ENCODE results near the gene BTBD7.

Gene BTBD7

DNA sequence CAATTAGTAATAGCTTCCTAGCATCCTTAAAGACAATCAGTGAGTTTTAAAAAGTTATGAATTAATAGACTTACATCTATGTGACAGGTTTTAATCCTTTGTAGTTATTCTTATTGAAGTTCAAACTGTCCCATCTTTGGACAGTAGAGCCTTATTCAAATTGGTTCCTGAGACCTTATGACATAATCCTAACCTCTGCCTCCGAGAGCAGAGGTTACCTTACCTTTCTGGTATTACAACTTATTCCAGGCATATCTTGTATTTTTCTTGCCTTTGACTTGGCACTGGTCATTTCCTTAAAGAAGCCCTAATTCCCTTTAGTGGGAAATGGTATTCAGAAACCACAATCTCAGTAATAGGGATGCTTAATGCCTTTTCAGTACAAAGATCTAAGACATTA, 21.8 kb downstream of the BTBD7 start:
- Histone ChIP-seq H3K36me3 (ENCODE audit: control insufficient read depth, insufficient read depth, low read length) (no peaks in the 10 kb centered on the region), H3K4me1 (ENCODE audit: control insufficient read depth, insufficient read depth, low read length) (no peaks in the 10 kb centered on the region), H3K9ac (ENCODE audit: low read depth, low read length) (no peak overlapping the region), H3K4me3 (ENCODE audit: low read depth, low read length) (no peak overlapping the region), H3K27me3 (ENCODE audit: control insufficient read depth, insufficient read depth, low read length) (no peaks in the 10 kb centered on the region), H3K9me3 (ENCODE audit: control insufficient read depth, insufficient read depth, low read length) (no peaks in the 10 kb centered on the region)

DNA sequence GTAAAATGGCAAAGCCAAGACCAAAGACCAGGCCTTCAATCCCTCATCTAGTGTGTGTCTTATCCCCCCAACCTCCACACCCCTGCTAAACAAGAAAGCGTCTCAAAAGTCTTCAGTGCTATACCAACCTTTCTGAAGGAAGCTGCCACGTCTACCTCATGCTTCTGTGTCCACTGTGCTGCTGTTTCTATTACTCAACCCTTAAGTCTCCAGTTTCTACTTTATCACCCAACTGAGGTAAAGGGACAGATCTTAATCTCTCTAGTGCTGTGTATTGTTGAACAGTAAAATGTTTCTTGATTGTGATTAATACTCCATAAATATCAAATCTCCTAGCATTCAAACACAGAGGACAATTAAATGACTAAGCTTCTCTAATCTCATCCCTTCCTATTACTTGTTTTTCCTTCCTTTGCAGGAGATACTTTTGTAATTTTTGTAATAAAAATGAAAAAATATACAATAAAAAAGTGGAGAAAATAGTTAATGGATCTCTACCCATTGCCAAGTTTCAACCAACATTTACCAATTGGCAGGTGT, 23.3 kb downstream of the BTBD7 start:
- Histone ChIP-seq H3K4me3 (ENCODE audit: low read depth, low read length) (no peak overlapping the region), H3K4me1 (ENCODE audit: control insufficient read depth, insufficient read depth, low read length) (no peaks in the 10 kb centered on the region), H3K9me3 (ENCODE audit: control insufficient read depth, insufficient read depth, low read length) (no peaks in the 10 kb centered on the region), H3K27me3 (ENCODE audit: control insufficient read depth, insufficient read depth, low read length) (no peaks in the 10 kb centered on the region), H3K36me3 (ENCODE audit: control insufficient read depth, insufficient read depth, low read length) (no peaks in the 10 kb centered on the region), H3K9ac (ENCODE audit: low read depth, low read length) (no peak overlapping the region)

DNA sequence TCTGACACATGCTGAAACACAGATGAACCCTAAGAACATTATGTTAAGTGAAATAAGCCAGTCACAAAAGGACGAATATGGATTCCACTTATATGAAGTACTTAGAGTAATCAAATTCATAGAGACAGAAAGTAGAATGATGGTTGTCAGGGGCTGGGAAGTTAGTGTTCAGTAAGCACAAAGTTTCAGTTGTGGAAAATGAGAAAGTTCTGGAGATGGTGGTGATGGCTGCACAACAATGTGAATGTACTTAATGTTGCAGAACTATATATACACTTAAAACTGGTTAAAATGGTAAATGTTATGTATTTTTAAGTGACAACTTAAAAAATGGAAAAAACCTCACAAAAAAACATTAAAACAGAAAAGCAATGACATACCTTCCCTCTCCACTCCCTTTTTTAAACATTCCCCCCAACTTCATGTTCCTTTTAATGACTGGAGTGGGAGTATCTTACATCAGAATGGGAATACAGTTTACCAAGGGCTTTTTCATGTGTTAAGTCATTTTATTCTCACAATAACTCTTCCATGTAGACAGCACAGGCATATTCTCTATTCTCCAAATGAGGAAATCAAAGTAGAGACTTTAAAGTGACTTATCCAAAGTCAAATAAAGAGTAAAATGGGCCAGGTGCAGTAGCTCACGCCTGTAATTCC, 24.0 kb downstream of the BTBD7 start:
- no peaks in the 10 kb centered on the region for H3K27me3 ChIP-seq (ENCODE audit: control insufficient read depth, insufficient read depth, low read length)

DNA sequence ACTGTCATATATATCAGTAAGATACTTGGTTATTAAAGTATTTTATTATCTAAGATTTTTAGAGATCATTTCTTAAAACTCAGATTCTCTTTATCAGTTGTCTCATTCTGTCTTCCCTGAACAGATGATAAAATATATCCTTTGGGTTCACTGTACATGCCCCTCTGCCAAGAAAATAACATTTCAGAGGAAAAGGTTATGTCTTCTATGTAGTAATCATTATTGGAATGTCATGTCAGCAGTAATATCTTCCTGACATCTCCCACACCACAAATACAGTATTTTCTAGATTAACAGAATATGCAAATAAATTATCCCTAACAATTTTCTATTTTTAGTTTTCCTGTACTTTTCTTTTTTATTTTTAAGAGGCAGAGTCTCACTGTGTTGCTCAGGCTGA, 26.0 kb downstream of the BTBD7 start:
- no peaks in the 10 kb centered on the region for H3K9me3 ChIP-seq (ENCODE audit: control insufficient read depth, insufficient read depth, low read length)
- H3K4me3 ChIP-seq (ENCODE audit: low read depth, low read length): no peak overlapping the region
- no peaks in the 10 kb centered on the region for H3K27me3 ChIP-seq (ENCODE audit: control insufficient read depth, insufficient read depth, low read length)
- H3K36me3 ChIP-seq (ENCODE audit: control insufficient read depth, insufficient read depth, low read length): no peaks in the 10 kb centered on the region
- H3K4me1 ChIP-seq (ENCODE audit: control insufficient read depth, insufficient read depth, low read length): peaks cover 3% of the 10 kb centered on the region
- H3K9ac ChIP-seq (ENCODE audit: low read depth, low read length): no peak overlapping the region

More for the DNA sequence above, 24.0 kb downstream of the BTBD7 start:
- H3K4me3 ChIP-seq (ENCODE audit: low read depth, low read length): no peak overlapping the region
- H3K9ac ChIP-seq (ENCODE audit: low read depth, low read length): no peak overlapping the region
- no peaks in the 10 kb centered on the region for H3K36me3 ChIP-seq (ENCODE audit: control insufficient read depth, insufficient read depth, low read length)
- H3K4me1 ChIP-seq (ENCODE audit: control insufficient read depth, insufficient read depth, low read length): no peaks in the 10 kb centered on the region
- no peaks in the 10 kb centered on the region for H3K9me3 ChIP-seq (ENCODE audit: control insufficient read depth, insufficient read depth, low read length)

DNA sequence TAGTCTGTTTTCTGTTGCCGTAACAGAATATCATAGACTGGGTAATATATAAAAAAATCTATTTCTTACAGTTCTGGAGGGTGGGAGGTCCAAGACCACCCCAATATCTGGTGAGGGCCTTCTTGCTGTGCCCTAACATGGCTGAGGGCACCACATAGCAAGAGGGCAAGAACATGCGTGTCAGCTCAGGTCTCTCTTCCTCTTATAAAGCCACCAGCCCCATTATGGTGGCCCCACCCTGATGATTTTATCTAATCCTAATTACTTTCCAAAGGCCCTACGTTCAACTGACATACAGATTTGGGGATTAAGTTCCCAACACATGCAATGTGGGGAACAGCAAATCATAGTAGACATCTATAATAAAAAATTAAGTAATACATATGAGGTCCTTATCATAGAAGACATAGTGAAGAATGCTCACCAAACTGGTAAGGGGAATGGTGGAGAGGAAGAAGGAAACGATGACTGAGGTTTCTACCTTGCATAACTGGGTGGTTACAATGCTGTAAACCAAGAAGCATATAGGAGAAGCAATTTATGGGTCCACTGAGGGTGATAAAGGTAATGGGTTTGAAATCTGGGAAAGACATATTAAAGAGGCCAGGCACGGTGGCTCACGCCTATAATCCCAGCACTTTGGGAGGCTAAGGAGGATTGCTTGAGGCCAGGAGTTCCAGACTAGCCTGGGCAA, 27.0 kb downstream of the BTBD7 start:
- peaks cover 4% of the 10 kb centered on the region for H3K4me1 ChIP-seq (ENCODE audit: control insufficient read depth, insufficient read depth, low read length)
- H3K27me3 ChIP-seq (ENCODE audit: control insufficient read depth, insufficient read depth, low read length): no peaks in the 10 kb centered on the region
- H3K9ac ChIP-seq (ENCODE audit: low read depth, low read length): no peak overlapping the region

DNA sequence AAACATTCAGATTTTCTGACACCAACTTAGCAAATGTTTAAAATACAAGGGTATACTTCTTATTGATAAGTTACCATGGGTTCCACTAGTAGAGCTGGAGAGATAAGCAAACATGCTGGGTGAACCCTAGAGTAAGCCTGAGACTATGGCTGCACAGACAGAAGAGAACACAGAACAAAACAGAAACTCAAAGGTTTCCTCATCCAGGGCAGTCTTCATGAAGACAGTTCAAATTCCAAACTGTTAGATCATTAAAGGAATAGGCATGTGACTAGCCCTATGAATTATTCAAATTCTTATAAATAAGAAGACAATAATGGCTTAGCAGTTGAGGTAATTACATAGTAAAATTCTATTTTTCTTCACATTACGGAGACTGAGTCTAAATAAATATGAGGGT, 28.1 kb downstream of the BTBD7 start:
- H3K9me3 ChIP-seq (ENCODE audit: control insufficient read depth, insufficient read depth, low read length): no peaks in the 10 kb centered on the region
- peaks cover 8% of the 10 kb centered on the region for H3K4me1 ChIP-seq (ENCODE audit: control insufficient read depth, insufficient read depth, low read length)
- H3K4me3 ChIP-seq (ENCODE audit: low read depth, low read length): no peak overlapping the region
- H3K9ac ChIP-seq (ENCODE audit: low read depth, low read length): no peak overlapping the region
- no peaks in the 10 kb centered on the region for H3K36me3 ChIP-seq (ENCODE audit: control insufficient read depth, insufficient read depth, low read length)
- H3K27me3 ChIP-seq (ENCODE audit: control insufficient read depth, insufficient read depth, low read length): no peaks in the 10 kb centered on the region

More for the DNA sequence above, 27.0 kb downstream of the BTBD7 start:
- H3K4me3 ChIP-seq (ENCODE audit: low read depth, low read length): no peak overlapping the region
- H3K36me3 ChIP-seq (ENCODE audit: control insufficient read depth, insufficient read depth, low read length): no peaks in the 10 kb centered on the region
- no peaks in the 10 kb centered on the region for H3K9me3 ChIP-seq (ENCODE audit: control insufficient read depth, insufficient read depth, low read length)

DNA sequence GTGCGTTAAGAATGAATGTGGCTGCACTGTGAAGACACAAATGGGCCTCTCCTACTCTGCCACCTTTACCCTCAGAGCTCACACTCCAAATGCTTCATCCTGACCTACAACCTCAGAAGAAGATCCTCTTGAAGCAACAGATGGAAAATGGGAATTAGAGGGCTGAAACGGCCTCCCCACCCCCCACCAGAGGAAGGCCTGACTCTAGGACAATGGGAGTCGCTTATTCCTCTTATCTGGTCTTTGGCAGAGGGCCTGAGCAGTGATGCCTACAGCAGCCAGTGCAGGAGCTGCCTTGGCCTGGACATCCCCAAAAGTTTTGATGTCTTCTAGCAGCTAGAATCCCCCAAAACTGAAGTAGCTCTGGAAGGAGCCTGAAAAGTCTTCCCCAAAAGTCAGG, 29.2 kb downstream of the BTBD7 start:
- no peaks in the 10 kb centered on the region for H3K36me3 ChIP-seq (ENCODE audit: control insufficient read depth, insufficient read depth, low read length)
- no peak overlapping the region for H3K9ac ChIP-seq (ENCODE audit: low read depth, low read length)
- no peaks in the 10 kb centered on the region for H3K27me3 ChIP-seq (ENCODE audit: control insufficient read depth, insufficient read depth, low read length)
- no peaks in the 10 kb centered on the region for H3K9me3 ChIP-seq (ENCODE audit: control insufficient read depth, insufficient read depth, low read length)
- peaks cover 10% of the 10 kb centered on the region for H3K4me1 ChIP-seq (ENCODE audit: control insufficient read depth, insufficient read depth, low read length)
- H3K4me3 ChIP-seq (ENCODE audit: low read depth, low read length): no peak overlapping the region

DNA sequence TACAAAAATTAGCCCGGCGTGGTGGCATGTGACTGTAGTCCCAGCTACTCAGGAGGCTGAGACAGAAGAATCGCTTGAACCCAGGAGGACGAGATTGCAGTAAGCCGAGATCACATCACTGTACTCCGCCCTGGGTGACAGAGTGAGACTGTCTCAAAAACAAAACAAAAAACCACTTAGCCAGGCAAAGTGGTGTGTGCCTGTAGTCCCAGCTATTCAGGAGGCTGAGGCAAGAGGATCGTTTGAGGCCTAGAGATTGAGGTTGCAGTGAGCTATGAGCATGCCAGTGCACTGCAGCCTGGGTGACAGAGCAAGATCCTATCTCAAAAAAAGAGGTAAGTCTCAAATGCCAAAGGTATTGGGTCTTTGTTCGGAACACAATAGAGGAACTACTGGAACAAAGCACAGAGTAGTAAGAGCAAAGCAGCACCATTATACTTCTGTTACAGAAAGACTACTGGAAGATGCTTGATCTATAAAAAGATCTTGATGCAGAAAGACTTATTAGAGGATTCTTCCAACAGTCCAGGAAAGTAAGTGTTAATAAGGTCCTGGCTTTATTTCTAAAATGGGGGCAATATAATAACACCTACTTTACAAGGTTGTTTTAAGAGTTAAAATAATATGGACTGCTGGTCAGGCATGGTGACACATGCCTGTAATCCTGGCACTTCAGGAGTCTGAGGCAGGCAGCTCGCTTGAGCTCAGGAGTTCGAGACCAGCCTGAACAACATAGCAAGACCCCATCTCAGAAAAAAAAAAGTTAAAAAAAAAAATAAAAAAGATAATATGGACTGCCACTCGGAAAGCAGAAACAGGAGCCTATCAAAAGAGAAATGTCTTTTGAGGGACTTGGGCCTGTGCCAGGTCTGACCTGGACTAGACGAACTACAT, 29.9 kb downstream of the BTBD7 start:
- no peak overlapping the region for H3K4me3 ChIP-seq (ENCODE audit: low read depth, low read length)
- H3K4me1 ChIP-seq (ENCODE audit: control insufficient read depth, insufficient read depth, low read length): peaks cover 12% of the 10 kb centered on the region
- H3K27me3 ChIP-seq (ENCODE audit: control insufficient read depth, insufficient read depth, low read length): no peaks in the 10 kb centered on the region
- H3K9ac ChIP-seq (ENCODE audit: low read depth, low read length): no peak overlapping the region
- H3K9me3 ChIP-seq (ENCODE audit: control insufficient read depth, insufficient read depth, low read length): no peaks in the 10 kb centered on the region
- no peaks in the 10 kb centered on the region for H3K36me3 ChIP-seq (ENCODE audit: control insufficient read depth, insufficient read depth, low read length)

DNA sequence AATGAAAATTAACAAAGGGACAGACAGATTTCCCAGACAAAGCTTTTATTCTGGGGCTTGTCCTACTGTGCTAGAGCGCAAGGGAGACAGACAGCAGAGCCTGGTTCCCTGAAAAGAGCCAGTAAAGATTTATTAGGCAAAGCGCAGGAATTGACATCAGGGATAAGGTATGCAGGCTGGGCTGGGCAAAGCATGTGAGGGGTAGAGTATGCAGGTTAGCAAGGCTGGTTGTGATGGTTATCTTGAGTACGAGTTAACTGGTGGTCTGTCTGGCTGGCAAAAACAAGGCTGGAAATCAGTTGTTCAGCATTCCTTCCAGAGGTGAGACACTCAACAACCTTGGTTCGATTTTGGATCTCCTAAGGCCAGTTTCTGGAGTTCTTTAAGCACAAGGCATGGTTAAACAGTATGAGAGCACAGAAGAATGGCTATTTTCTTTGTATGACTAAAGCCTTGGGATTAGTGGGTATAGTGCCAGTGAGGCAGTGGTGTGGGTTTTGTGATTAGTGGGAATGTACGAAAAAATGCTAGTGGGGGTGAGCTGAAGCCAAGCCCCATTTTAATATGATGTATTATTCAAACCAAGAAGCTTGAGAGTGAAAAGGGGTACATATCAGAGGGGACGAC, 30.9 kb downstream of the BTBD7 start:
- H3K4me3 ChIP-seq (ENCODE audit: low read depth, low read length): no peak overlapping the region
- H3K9me3 ChIP-seq (ENCODE audit: control insufficient read depth, insufficient read depth, low read length): no peaks in the 10 kb centered on the region
- H3K9ac ChIP-seq (ENCODE audit: low read depth, low read length): no peak overlapping the region
- no peaks in the 10 kb centered on the region for H3K36me3 ChIP-seq (ENCODE audit: control insufficient read depth, insufficient read depth, low read length)
- peaks cover 13% of the 10 kb centered on the region for H3K4me1 ChIP-seq (ENCODE audit: control insufficient read depth, insufficient read depth, low read length)
- no peaks in the 10 kb centered on the region for H3K27me3 ChIP-seq (ENCODE audit: control insufficient read depth, insufficient read depth, low read length)

DNA sequence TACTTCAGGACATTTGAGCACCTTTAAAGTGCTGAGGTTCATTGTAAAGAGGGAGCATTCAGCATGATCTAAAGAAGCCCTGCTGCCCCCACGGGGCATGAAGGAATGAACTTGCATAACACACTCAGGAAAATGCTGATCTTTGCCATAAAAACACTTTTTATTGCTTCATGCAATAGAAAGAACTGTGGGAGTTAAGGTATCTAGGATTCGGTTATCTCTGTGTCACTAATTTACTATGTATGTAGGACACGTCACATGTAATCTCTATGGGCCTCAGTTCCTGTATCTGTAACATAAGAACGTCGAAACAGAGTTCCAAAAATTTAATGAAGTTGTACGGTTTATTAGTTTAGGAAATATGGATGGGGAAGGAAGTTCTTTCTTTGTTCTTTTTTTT, 33.0 kb downstream of the BTBD7 start:
- Histone ChIP-seq H3K9me3 (ENCODE audit: control insufficient read depth, insufficient read depth, low read length) (no peaks in the 10 kb centered on the region), H3K4me3 (ENCODE audit: low read depth, low read length) (no peak overlapping the region), H3K36me3 (ENCODE audit: control insufficient read depth, insufficient read depth, low read length) (no peaks in the 10 kb centered on the region), H3K9ac (ENCODE audit: low read depth, low read length) (no peak overlapping the region), H3K27me3 (ENCODE audit: control insufficient read depth, insufficient read depth, low read length) (no peaks in the 10 kb centered on the region), H3K4me1 (ENCODE audit: control insufficient read depth, insufficient read depth, low read length) (peaks cover 13% of the 10 kb centered on the region)

DNA sequence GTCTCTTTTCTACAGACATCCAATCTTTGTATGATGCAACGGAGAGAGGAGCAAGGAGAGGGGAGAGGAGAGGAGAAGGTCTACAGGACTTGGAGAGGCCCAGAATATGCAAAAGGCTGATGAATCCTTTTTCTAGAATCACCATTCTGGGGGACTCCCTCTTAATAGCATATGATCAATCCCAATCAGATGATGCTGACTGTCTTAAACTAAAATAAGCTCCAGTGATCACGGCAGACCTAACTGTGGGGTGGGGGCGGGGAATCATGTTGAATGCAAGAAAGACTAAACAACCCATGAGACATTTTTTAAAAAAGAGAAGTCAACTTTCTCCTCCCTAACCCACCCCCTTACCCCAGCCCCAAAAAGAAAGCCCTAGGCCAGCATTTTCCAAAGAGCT, 33.4 kb downstream of the BTBD7 start:
- Histone ChIP-seq H3K9ac (ENCODE audit: low read depth, low read length) (no peak overlapping the region), H3K9me3 (ENCODE audit: control insufficient read depth, insufficient read depth, low read length) (no peaks in the 10 kb centered on the region), H3K27me3 (ENCODE audit: control insufficient read depth, insufficient read depth, low read length) (no peaks in the 10 kb centered on the region), H3K36me3 (ENCODE audit: control insufficient read depth, insufficient read depth, low read length) (no peaks in the 10 kb centered on the region), H3K4me1 (ENCODE audit: control insufficient read depth, insufficient read depth, low read length) (peaks cover 13% of the 10 kb centered on the region), H3K4me3 (ENCODE audit: low read depth, low read length) (no peak overlapping the region)

All from iPS-15b (cell line).